OCI-M2 (cell line): ENCODE data around the gene RPL36AL.
"Not testable (repeated sequence)": the region's sequence is repeated elsewhere in the genome, so short reads cannot be mapped to it uniquely, and the experiment has no call there.

Experiments used
- DNase-seq: peaks from one replicate; lab custom pipeline; 2025; ENCODE audit not compliant: unreplicated experiment; lab: John Stamatoyannopoulos, UW

RPL36AL gene

GRCh38 chr14:49620182-49621113 is at the start of gene RPL36AL, which contains the start of gene MGAT2:
Gene RPL36AL (minus strand): TSS chr14:49620626. CDS start chr14:49619104, 1,522 bp downstream.
Gene MGAT2 (plus strand): TSS chr14:49620799. CDS start chr14:49621269, 470 bp downstream.
- DNase-seq: peak; percentile 93

GRCh38 chr14:49659526-49660455 is 39.4 kb upstream of the RPL36AL start:
- no peak for DNase-seq

GRCh38 chr14:49657500-49657899 is 37.1 kb upstream of the RPL36AL start:
- DNase-seq: not testable (repeated sequence)

GRCh38 chr14:49654511-49654910 is 34.1 kb upstream of the RPL36AL start:
- no peak for DNase-seq

GRCh38 chr14:49653508-49653907 is 33.1 kb upstream of the RPL36AL start:
- DNase-seq: no peak

- DNase-seq: no peak
Measured at GRCh38 chr14:49642163-49642562, 21.7 kb upstream of the RPL36AL start.

GRCh38 chr14:49641697-49642129 is 21.3 kb upstream of the RPL36AL start:
- DNase-seq: no peak

GRCh38 chr14:49640540-49641417 is 20.4 kb upstream of the RPL36AL start:
- no peak for DNase-seq

- DNase-seq: no peak
Measured at GRCh38 chr14:49637534-49638078, 17.2 kb upstream of the RPL36AL start.

GRCh38 chr14:49636866-49637265 is 16.4 kb upstream of the RPL36AL start:
- DNase-seq: no peak

GRCh38 chr14:49634547-49635334 is 14.3 kb upstream of the RPL36AL start, which contains the start of gene DNAAF2:
Gene DNAAF2 (minus strand): TSS chr14:49635244. CDS start chr14:49635149, 95 bp downstream.
- DNase-seq: no peak

- DNase-seq: peak; percentile 83
Measured at GRCh38 chr14:49633640-49634546, 13.5 kb upstream of the RPL36AL start.

GRCh38 chr14:49623941-49624839 is 3.8 kb upstream of the RPL36AL start:
- DNase-seq: no peak

GRCh38 chr14:49623387-49623786 is 3.0 kb upstream of the RPL36AL start:
- no peak for DNase-seq

GRCh38 chr14:49622022-49622607 is 1.7 kb upstream of the RPL36AL start:
- DNase-seq: no peak

GRCh38 chr14:49621114-49621881 is 872 bp upstream of the RPL36AL start:
- DNase-seq: no peak
